Brain microvascular endothelial cell (primary cell): ENCODE data around the gene STK32C.

Experiments
- DNase-seq: peaks from one replicate; pipeline ENCODE4 v3.0.0-alpha.2; 2020
- H3K27ac ChIP-seq: fragments of 250-450 bp; sonication (Bioruptor Pico); 2 replicates; pipeline ENCODE4 v1.5.1; 2020; ENCODE audit warnings: mild to moderate bottlenecking, moderate library complexity
- H3K27me3 ChIP-seq: fragments of 250-450 bp; sonication (Bioruptor Pico); replicated peaks from 2 replicates; pipeline ENCODE4 v1.5.1; 2020; ENCODE audit warnings: mild to moderate bottlenecking
- H3K36me3 ChIP-seq: fragments of 250-450 bp; sonication (Bioruptor Pico); replicated peaks from 2 replicates; pipeline ENCODE4 v1.5.1; 2020; ENCODE audit warnings: mild to moderate bottlenecking
- H3K4me3 ChIP-seq: 2 replicates; pipeline ENCODE4 v1.5.1; 2011; ENCODE audit warnings: low read depth, mild to moderate bottlenecking, control low read depth, low read length, moderate library complexity
- CTCF ChIP-seq: IDR thresholded peaks from 2 replicates; pipeline ENCODE4 v1.5.1; 2011; ENCODE audit warnings: low read depth, mild to moderate bottlenecking, moderate library complexity, low read length, control low read depth, inconsistent platforms; ENCODE audit errors: missing control alignments
- in situ Hi-C: cut with HindIII; loops from 2 replicates; pipeline ENCODE4 v1.10.0; 2017; ENCODE audit warnings: low sequenced_read_pairs, low pct_ligation_motif_present

The STK32C gene

GRCh38 chr10:132264306-132264950, 43.3 kb downstream of the STK32C start:
- no peak for DNase-seq
- Histone ChIP-seq H3K36me3 (no peaks in the 10 kb centered on the region), H3K4me3 (no peak overlapping the region), H3K27me3 (no peaks in the 10 kb centered on the region), H3K27ac (no peak overlapping the region)
- in situ Hi-C loops: no loop called here
- TF ChIP-seq CTCF: no peak

GRCh38 chr10:132263866-132264265, 43.9 kb downstream of the STK32C start:
- H3K36me3 ChIP-seq: no peaks in the 10 kb centered on the region
- H3K27ac ChIP-seq: no peak overlapping the region
- TF ChIP-seq CTCF: no peak
- H3K4me3 ChIP-seq: no peak overlapping the region
- in situ Hi-C loops: no loop called here
- H3K27me3 ChIP-seq: no peaks in the 10 kb centered on the region
- no peak for DNase-seq

- Histone ChIP-seq H3K27ac (no peak overlapping the region), H3K4me3 (no peak overlapping the region), H3K27me3 (no peaks in the 10 kb centered on the region), H3K36me3 (no peaks in the 10 kb centered on the region)
- DNase-seq: no peak
- TF ChIP-seq CTCF: no peak
- in situ Hi-C loops: no loop called here
Observed at GRCh38 chr10:132259702-132260482, 47.9 kb downstream of the STK32C start.

- Histone ChIP-seq H3K27me3 (no peaks in the 10 kb centered on the region), H3K27ac (no peak overlapping the region), H3K36me3 (no peaks in the 10 kb centered on the region), H3K4me3 (no peak overlapping the region)
- in situ Hi-C loops: no loop called here
- TF ChIP-seq CTCF: no peak
- DNase-seq: no peak
Observed at GRCh38 chr10:132258423-132258822, 49.3 kb downstream of the STK32C start.

GRCh38 chr10:132257907-132258306, 49.8 kb downstream of the STK32C start:
- in situ Hi-C loops: no loop called here
- no peak for DNase-seq
- H3K36me3 ChIP-seq: no peaks in the 10 kb centered on the region
- H3K4me3 ChIP-seq: no peak overlapping the region
- H3K27ac ChIP-seq: no peak overlapping the region
- H3K27me3 ChIP-seq: no peaks in the 10 kb centered on the region
- TF ChIP-seq CTCF: no peak
